H1 (cell line): Measurements from ENCODE around the gene GPANK1. TPM values are rescaled to one million over a fixed set of nuclear protein-coding genes. Genes with fewer than 3 reads are reported as not detected.

Experiments
- CHD7 ChIP-seq: fragments of 300-600 bp; sonication (generic); IDR thresholded peaks from 2 replicates; pipeline ENCODE4 v1.7.1; 2012; ENCODE audit warnings: low read length, moderate library complexity, mild to moderate bottlenecking, inconsistent platforms; ENCODE audit not compliant: insufficient replicate concordance
- SAP30 ChIP-seq: fragments of 300-600 bp; sonication (generic); IDR thresholded peaks from 2 replicates; pipeline ENCODE4 v1.7.1; 2012; ENCODE audit warnings: low read length, moderate library complexity, mild to moderate bottlenecking, inconsistent platforms; ENCODE audit not compliant: insufficient read depth, insufficient replicate concordance
- YY1 ChIP-seq: IDR thresholded peaks from 2 replicates; pipeline ENCODE4 v1.6.1; 2011; ENCODE audit warnings: low read depth, mild to moderate bottlenecking, low read length
- polyA plus RNA-seq, 7 experiments: library from polyadenylated mRNA; depleted of rRNA in 3 of 7; stranded (reverse) in 5 of 7; unstranded in 2 of 7; fragments of >200 nt in 5 of 7; fragments of 200-250 nt in 2 of 7; gene quantifications; 1 replicate in 5 of 7; 2 replicates in 1 of 7; 4 replicates in 1 of 7; pipeline versions ENCODE4 v1.2.1 to v1.2.3, GENCODE V29; 2011 to 2013; ENCODE audit warnings: missing spikeins in 2 of 7, mixed read lengths in 2 of 7
- total RNA-seq: library from RNA; stranded (reverse); fragmentation: NEBNext Ultra II Directional; extraction: Animal tissue kit (Norgen Biotek cat#: 25700); gene quantifications from 2 replicates; pipeline ENCODE4 v1.2.1, GENCODE V29; 2021

GPANK1 gene
- total and polyA plus RNA-seq, 2 of the 8 experiments (the other 6 are each of a cell fraction or from before 2014, with no cell fraction given): 24.5 to 30.2 TPM

DNA sequence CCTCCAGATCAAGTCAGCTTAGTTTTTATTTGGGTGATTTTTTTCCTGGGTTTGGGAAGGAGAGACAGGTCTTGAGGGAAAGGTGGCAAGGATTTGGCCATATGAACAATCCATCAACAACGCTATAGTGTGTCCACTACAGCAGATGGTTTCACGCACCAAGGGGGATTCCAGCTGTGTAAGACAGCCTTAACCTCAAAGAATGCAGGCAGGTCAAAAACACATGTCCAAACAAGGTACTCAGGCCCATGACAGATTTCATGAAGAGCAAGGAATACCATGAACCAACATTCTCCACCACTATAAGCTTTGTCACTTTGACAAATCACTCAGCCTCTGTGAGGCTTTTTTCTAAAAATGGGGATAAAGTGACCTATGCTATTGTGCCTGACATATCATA, 47.8 kb downstream of the GPANK1 start (continued):
- no peak for TF ChIP-seq CHD7
- no peak for TF ChIP-seq YY1
- no peak for TF ChIP-seq SAP30
